ENCODE results near the gene EDNRB.
"Not testable (repeated sequence)": the region's sequence is repeated elsewhere in the genome, so short reads cannot be mapped to it uniquely, and the experiment has no call there.

EDNRB gene

DNA sequence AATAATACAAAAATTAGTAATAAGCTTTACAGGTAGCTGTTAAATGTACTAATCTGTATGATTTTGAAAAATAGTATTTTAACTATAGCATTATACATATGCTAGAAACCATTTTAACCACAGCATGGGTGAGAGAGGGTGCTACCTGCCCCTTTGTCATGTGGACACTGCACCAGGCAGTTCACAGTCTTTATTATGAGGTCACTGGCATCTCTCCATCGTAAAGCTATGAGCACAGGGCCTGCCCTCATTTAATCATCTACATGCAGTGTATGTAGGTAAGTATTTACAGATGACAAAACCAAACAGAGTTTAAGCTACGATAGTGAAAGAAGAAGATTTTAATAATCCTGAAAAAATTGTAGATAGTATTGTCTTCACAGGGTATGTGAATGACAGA is 21.7 kb downstream of the EDNRB start:
- DNase-seq (ENCODE audit: low read depth): no peak

DNA sequence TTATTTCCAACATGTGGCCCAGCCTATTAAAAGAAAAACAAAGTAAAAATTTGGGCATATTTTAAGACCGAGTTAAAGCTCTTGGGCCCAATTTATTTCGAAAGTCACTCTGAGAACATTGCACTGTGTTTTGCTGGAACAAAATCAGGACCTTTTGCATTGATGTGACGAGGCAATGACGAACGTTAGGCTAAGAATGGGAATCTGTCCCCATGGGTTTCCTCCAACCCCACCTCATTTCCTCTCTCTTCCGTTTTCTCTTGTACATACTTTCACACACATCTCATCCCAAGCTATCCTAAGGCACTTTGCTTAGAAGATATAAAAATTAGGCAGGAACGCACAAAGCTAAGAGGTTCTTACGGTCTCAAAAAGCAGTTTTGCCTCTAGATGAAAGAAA is 22.1 kb downstream of the EDNRB start:
- no peak for DNase-seq (ENCODE audit: low read depth)

GRCh38 chr13:77894743-77895142 is 23.9 kb downstream of the EDNRB start:
- no peak for DNase-seq (ENCODE audit: low read depth)

- DNase-seq (ENCODE audit: low read depth): no peak
These were observed 25.6 kb downstream of the EDNRB start for GRCh38 chr13:77893066-77893465.

DNA sequence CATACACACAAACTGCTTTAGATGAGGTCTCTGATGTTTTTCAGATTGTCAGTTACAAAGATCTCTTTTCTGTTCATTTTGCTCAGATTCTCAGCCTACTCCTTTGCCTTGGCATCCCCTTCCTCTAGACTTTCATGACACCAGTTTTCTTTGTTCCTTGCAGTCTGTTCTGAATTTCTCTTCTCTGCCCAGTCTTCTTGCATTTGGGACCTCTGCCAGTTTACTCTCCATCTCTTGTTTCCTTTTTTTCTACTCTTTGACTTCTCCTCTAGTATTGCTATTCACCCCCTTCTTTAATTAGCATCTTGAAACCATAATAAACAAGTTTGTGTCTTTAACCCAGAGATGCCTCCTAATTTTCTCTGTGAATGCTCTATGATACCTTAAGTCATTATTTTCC is 26.1 kb downstream of the EDNRB start:
- no peak for DNase-seq (ENCODE audit: low read depth)

DNA sequence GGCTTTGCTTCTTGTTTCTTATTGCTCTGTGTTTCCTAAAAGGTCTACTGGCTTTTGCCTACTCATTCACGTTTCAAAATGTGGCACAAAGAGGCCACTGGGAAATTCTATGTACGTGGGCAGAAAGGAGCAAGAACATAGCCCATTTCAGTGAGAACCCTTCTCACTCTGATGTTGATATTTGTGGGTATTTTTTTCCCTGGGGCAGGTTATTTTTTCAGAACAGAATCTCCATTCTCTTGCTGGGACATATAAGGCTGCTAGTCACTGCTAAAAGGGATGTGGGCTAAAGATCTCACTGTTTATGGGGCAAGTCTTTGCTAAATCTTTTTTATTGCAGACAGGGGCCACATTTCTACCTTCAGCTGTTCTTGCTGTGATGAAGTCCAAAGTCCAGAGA is 27.1 kb downstream of the EDNRB start:
- DNase-seq (ENCODE audit: low read depth): no peak

GRCh38 chr13:77891041-77891440 is 27.6 kb downstream of the EDNRB start:
- no peak for DNase-seq (ENCODE audit: low read depth)

DNA sequence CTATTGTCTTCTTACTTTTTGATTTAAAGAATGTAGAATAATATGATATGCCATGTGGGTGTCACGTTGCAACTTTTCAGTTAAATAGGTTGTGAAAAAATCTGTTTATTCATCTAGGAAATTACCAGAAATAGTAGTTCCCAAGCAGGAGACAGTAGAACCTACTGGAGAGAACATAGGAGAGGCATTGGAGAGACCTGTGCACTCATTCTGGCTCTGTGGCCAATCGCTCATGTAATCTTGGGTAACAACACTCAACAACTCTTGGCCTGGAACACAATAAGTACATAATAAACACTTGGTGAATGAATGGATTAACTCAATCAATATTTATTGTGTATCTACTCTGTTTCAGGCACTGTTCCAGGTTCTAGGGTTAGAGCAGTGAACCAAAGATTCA is 35.3 kb downstream of the EDNRB start:
- DNase-seq (ENCODE audit: low read depth): no peak

DNA sequence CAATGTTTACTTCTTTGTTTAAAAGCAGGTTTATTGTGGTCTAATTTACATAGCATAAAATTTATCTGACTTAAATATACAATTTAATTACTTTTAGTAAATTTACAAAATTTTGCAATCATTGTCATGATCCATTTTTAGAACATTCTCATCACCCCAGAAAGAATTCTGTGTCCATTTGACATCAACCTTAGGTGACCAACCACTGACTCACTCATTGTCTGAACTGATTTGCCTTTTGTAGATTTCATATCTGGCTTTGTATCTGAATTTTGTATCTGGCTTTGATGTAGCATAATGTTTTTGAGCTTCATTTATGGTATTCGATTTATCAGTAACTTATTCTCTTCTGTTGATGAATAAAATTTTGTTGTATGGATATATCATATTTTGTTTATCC is 40.4 kb downstream of the EDNRB start:
- DNase-seq (ENCODE audit: low read depth): no peak

- DNase-seq (ENCODE audit: low read depth): no peak
These were observed 42.5 kb downstream of the EDNRB start for GRCh38 chr13:77876176-77876575.

GRCh38 chr13:77874406-77874805 is 44.2 kb downstream of the EDNRB start:
- DNase-seq (ENCODE audit: low read depth): no peak

GRCh38 chr13:77872995-77873394 is 45.6 kb downstream of the EDNRB start:
- DNase-seq (ENCODE audit: low read depth): no peak

DNA sequence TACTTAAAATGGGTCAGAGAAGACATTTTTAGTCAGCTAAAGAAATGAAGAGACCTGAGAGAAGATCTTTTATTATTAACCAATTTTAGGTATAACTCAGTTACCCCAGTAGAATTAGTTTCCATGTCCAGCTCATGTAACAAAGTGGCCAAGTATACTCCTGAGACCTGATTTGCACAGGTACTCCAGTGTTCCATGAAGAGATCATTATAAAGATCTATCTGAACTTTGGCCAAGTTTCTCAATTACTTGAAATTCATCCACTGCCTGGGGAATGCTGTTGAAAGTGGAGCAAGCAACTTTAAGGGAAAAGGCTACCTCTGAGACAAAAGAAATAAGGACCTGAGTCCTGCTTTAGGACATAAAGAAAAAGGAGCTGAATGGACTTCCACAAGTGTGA is 47.0 kb downstream of the EDNRB start:
- DNase-seq (ENCODE audit: low read depth): no peak

- no peak for DNase-seq (ENCODE audit: low read depth)
These were observed 49.9 kb downstream of the EDNRB start for GRCh38 chr13:77868717-77869116.

DNA sequence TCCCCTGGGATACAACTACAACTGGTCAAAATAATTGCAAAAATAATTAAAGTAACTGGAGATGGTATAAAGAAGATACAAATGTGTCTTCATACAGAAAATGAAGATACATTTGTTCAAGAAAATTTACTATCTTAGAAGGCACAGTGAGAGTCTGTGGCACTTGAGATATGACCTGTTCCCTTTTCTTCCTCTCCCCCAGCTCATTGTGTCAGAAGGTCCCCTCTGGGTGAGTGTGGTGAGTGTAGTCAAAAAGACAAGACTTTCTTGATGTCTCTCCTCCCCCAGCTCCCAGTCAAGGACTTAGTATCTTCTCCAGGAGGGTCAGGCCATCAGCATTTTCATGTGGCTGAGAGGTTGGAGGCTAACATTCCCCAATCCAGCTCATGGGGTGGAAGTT is 51.7 kb downstream of the EDNRB start:
- DNase-seq (ENCODE audit: low read depth): no peak

- DNase-seq (ENCODE audit: low read depth): no peak
These were observed 53.0 kb downstream of the EDNRB start for GRCh38 chr13:77865622-77866021.

DNA sequence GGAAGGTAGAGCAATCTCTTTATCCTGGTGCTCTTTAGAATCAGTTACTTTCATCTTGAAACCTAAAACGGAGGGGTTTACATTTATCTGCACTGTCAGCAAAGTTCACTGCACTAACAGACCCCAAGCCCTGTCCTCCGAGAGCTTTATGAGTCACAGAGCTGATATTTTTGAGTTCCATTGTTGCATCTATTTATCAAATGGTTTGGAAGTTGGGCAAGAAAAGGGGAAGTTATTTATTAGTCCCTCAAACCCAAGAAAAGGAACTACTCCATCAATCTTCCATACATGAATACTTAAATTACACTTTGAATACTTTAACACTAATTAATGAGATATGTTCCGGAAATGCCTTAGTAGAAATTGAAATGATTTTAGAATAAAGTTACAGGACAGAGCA is 55.5 kb downstream of the EDNRB start:
- DNase-seq (ENCODE audit: low read depth): no peak

DNA sequence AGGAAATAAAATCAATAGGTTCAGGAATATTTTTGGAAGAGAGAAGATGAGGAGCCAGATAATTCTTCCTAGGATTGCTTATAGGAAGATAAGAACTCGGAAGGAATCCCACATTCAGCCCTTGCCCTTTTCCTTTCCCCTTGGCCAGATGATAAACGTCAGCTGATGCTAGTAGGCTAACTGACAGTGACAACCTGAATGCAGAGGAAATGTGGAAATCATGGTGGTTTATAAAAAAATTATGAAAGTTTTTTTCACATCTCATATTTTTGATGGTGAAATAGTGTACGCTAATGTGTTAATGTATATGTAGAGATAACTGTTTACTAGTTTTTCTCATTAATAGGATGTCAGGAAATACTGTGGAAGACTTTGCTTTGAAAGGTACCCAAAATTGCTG is 56.9 kb downstream of the EDNRB start:
- no peak for DNase-seq (ENCODE audit: low read depth)

DNA sequence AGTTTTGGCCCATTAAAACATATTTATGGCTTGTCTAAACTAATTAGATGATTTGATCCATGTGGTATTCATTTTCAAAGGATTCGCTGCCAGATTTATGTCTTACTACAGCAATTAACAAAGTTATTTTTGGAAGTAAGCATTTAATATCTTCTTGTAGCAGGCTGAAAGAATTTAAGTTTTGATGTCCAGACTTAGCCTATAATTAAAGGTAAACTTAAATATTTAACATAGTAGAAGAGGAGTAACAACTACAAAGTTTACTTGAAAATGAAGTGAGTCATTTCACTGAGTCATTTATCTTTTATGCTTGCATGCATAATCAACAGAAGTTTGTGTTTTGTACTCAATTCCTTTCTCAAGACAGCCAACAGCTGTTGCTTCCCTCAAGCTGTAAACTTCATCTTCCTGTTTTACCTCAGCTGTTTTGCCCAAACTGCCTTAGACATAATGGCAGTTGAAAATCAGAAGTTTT is 58.1 kb downstream of the EDNRB start:
- no peak for DNase-seq (ENCODE audit: low read depth)

GRCh38 chr13:77859450-77859849 is 59.2 kb downstream of the EDNRB start:
- DNase-seq (ENCODE audit: low read depth): no peak

GRCh38 chr13:77857531-77858209 is 61.0 kb downstream of the EDNRB start:
- no peak for DNase-seq (ENCODE audit: low read depth)

DNA sequence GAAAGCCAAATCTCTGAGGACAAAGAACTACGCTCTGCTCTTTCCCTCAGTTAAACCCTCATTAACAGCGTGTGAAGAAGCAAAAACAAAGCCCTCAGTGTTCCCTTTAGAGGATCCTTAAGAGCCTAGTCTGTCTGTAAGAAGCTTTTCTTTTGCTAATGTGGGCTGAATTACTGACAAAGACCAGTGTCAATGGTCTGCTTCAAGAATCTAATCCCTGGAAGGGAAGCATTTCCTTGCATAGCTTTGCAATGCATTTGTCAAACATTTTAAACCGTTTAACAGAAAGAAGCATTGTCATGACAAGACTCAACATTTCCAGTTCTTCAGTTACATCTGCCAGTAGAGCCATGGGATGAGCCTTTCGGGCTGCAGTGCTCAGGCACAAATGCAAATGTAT is 64.9 kb downstream of the EDNRB start:
- DNase-seq (ENCODE audit: low read depth): no peak

- not testable (repeated sequence) for DNase-seq (ENCODE audit: low read depth)
These were observed 70.6 kb downstream of the EDNRB start for GRCh38 chr13:77848050-77848449.

GRCh38 chr13:77846173-77846572 is 72.5 kb downstream of the EDNRB start:
- no peak for DNase-seq (ENCODE audit: low read depth)
